SU-DHL-6 (cell line): ENCODE measurements around the gene MIER2.

Experiments
- CTCF ChIP-seq: fragments of 200-600 bp; sonication (generic); IDR thresholded peaks from one replicate; pipeline ENCODE4 v1.5.1; 2017; ENCODE audit warnings: antibody characterized with exemption, mild to moderate bottlenecking, low read length, moderate library complexity; ENCODE audit not compliant: insufficient read depth, poor library complexity, severe bottlenecking
- EZH2phosphoT487 ChIP-seq: fragments of 200-600 bp; sonication (generic), shearing (Covaris generic); conservative IDR thresholded peaks from 2 replicates; pipeline ENCODE4 v1.6.1; 2018; ENCODE audit warnings: mild to moderate bottlenecking, antibody characterized with exemption, low read length, moderate library complexity, mixed read lengths

- TF ChIP-seq CTCF (no peak), EZH2phosphoT487 (no peak)
These were observed 3.6 kb upstream of the MIER2 start for GRCh38 chr19:347946-348861.
